Esophagus muscularis mucosa (tissue), 4 donors: Measurements from ENCODE around the gene CCNB1. TPM values are rescaled to one million over a fixed set of nuclear protein-coding genes. Genes with fewer than 3 reads are reported as not detected.
"Not testable (repeated sequence)": the region's sequence is repeated elsewhere in the genome, so short reads cannot be mapped to it uniquely, and the experiment has no call there.

Source experiments
- DNase-seq: peaks from one replicate; pipeline ENCODE4 v3.0.0-alpha.2; 2017; ENCODE audit errors: extremely low spot score
- H3K27ac ChIP-seq, 4 donors: fragments of 200-600 bp; sonication (generic); replicated peaks in 1 of 4; 1 replicate in 3 of 4; 2 replicates in 1 of 4; pipeline ENCODE4 v1.5.1; 2016 to 2019; ENCODE audit warnings: mild to moderate bottlenecking in 1 of 4
- H3K27me3 ChIP-seq, 4 donors: fragments of 200-600 bp; sonication (generic); one replicate each; pipeline versions ENCODE4 v1.5.1 to v1.6.0; 2016 to 2019
- H3K36me3 ChIP-seq, 4 donors: fragments of 200-600 bp; sonication (generic); one replicate each; pipeline ENCODE4 v1.5.1; 2016 to 2019
- H3K4me1 ChIP-seq, 4 donors: fragments of 200-600 bp; sonication (generic); one replicate each; pipeline ENCODE4 v1.5.1; 2016 to 2019
- H3K4me3 ChIP-seq, 4 donors: fragments of 200-600 bp; sonication (generic); 1 replicate in 2 of 4; 2 replicates in 2 of 4; pipeline ENCODE4 v1.5.1; 2016 to 2019; ENCODE audit warnings: mild to moderate bottlenecking in 4 of 4, moderate library complexity in 1 of 4
- H3K9me3 ChIP-seq, 4 donors: fragments of 200-600 bp; sonication (generic); 1 replicate in 3 of 4; 2 replicates in 1 of 4; pipeline ENCODE4 v1.5.1; 2016 to 2019
- CTCF ChIP-seq, 3 experiments: fragments of 200-600 bp in 2 of 3; fragments of 450-650 bp in 1 of 3; sonication (generic) in 2 of 3; IDR thresholded peaks; one replicate each; pipeline ENCODE4 v1.5.1; 2017 to 2019; ENCODE audit warnings: antibody characterized with exemption in 3 of 3, mild to moderate bottlenecking in 2 of 3, moderate library complexity in 1 of 3
- EP300 ChIP-seq: sonication (generic); formaldehyde crosslinking; IDR thresholded peaks from one replicate; pipeline ENCODE4 v1.6.1; 2017; ENCODE audit warnings: antibody characterized with exemption
- POLR2A ChIP-seq: fragments of 450-650 bp; IDR thresholded peaks from one replicate; pipeline ENCODE4 v1.6.1; 2017; ENCODE audit warnings: antibody characterized with exemption, moderate library complexity, mild to moderate bottlenecking, low read depth
- POLR2AphosphoS5 ChIP-seq, 2 donors: sonication (generic); formaldehyde crosslinking; IDR thresholded peaks; one replicate each; pipeline ENCODE4 v1.6.1; 2017; ENCODE audit warnings: antibody characterized with exemption in 2 of 2
- WGBS: methylation state at CpG from one replicate; pipeline ENCODE4 v1.1.5; 2018; 5-methylcytosine and 5-hydroxymethylcytosine counted together
- intact Hi-C: fragments of 100-400 bp; cut with DNase I; formaldehyde crosslinking; loops from one replicate; pipeline ENCODE4 v1.15.1; 2023
- total RNA-seq, 4 donors: library from RNA; depleted of rRNA; stranded (reverse); fragments of >200 nt; gene quantifications; one replicate each; pipeline versions ENCODE4 v1.1.0 to v1.2.1, GENCODE V29; 2016

The CCNB1 gene
- total RNA-seq, 4 donors from 2014 or later, result 0.83 to 2.8 (median 2.2) TPM

DNA sequence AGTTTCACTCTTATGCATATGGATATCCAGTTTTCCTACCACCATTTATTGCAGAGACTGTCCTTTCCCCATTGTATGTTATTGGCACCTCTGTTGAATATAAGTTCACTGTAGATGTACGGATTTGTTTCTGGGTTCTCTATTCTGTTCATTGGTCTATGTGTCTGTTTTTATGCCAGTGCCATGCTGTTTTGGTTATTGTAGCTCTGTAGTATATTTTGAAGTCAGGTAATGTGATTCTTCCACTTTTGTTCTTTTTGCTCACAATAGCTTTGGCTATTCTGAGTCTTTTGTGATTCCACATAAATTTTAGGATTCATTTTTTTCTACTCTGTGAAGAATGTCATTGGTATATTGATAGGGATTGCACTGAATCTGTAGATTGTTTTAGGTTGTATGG, 26.1 kb upstream of the CCNB1 start:
- Histone ChIP-seq H3K27me3 (no peaks in the 10 kb centered on the region), H3K9me3 (peaks cover 0 to 11% (median 5%) of the 10 kb centered on the region in 4 donors), H3K4me1 (no peaks in the 10 kb centered on the region), H3K27ac (no peak overlapping the region), H3K4me3 (no peak overlapping the region), H3K36me3 (no peaks in the 10 kb centered on the region)
- no peak for DNase-seq
- WGBS, result 73% methylated on average over 1 of the region's 1 CpG
- intact Hi-C loops, result no loop called here
- TF ChIP-seq EP300, result no peak
- TF ChIP-seq POLR2A, result no peak
- no peak for TF ChIP-seq POLR2AphosphoS5 (IDR thresholded peaks at IDR 0.05)
- no peak for TF ChIP-seq CTCF (IDR thresholded peaks at IDR 0.05)

GRCh38 chr5:69148576-69148975, 18.4 kb upstream of the CCNB1 start:
- H3K4me3 ChIP-seq, H3K36me3 ChIP-seq, H3K4me1 ChIP-seq, intact Hi-C loops, H3K27ac ChIP-seq, H3K27me3 ChIP-seq, DNase-seq, H3K9me3 ChIP-seq: not testable (repeated sequence)
- WGBS, result 96% methylated on average over 7 of the region's 7 CpGs

DNA sequence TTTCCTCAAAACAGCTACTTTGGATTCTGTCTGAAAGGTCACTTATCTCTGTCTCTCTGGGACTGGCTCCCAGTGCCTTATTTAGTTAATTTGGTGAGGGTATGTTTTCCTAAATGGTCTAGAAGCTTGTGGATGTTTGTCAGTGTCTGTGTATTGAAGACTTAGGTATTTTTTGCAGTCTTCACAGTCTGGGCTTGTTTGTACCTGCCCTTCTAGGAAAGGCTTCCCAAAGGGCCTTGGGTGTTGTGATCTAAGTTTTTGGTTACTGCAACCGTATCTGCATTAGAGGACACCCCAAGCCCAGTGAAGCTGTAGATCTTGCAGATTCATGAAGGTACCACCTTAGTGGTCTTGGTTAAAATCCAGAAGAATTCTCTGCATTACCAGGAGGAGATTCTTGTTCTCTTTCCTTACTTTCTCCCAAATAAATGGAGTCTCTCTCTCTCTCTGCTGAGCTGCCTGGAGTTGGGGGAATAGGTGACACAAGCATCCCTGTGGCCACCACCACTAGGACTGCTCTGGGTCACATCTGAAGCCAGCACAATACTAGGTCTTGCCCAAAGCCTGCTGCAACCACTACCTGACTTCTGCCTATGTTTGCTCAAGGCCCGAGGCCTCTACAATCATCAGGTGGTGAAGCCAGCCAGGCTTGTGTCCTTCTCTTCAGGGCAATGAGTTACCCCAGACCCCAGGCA, 17.8 kb upstream of the CCNB1 start:
- no peaks in the 10 kb centered on the region for H3K27me3 ChIP-seq
- 89% methylated on average over 1 of the region's 2 CpGs for WGBS

GRCh38 chr5:69149676-69150010, 17.3 kb upstream of the CCNB1 start:
- Histone ChIP-seq H3K36me3 (no peaks in the 10 kb centered on the region), H3K9me3 (no peaks in the 10 kb centered on the region), H3K27ac (no peak overlapping the region), H3K4me1 (no peaks in the 10 kb centered on the region), H3K27me3 (no peaks in the 10 kb centered on the region), H3K4me3 (no peak overlapping the region)
- intact Hi-C loops, result no loop called here
- no peak for TF ChIP-seq CTCF (IDR thresholded peaks at IDR 0.05)
- no peak for TF ChIP-seq POLR2AphosphoS5 (IDR thresholded peaks at IDR 0.05)
- TF ChIP-seq EP300, result no peak
- TF ChIP-seq POLR2A, result no peak
- DNase-seq, result no peak
- 88% methylated on average over 5 of the region's 5 CpGs for WGBS

More for the DNA sequence above, 17.8 kb upstream of the CCNB1 start:
- DNase-seq, result no peak
- no peak overlapping the region for H3K4me3 ChIP-seq
- no peaks in the 10 kb centered on the region for H3K36me3 ChIP-seq
- no peak overlapping the region for H3K27ac ChIP-seq
- intact Hi-C loops, result no loop called here
- TF ChIP-seq POLR2A (no peak), CTCF (IDR thresholded peaks at IDR 0.05) (no peak)
- H3K9me3 ChIP-seq, result no peaks in the 10 kb centered on the region
- no peaks in the 10 kb centered on the region for H3K4me1 ChIP-seq

DNA sequence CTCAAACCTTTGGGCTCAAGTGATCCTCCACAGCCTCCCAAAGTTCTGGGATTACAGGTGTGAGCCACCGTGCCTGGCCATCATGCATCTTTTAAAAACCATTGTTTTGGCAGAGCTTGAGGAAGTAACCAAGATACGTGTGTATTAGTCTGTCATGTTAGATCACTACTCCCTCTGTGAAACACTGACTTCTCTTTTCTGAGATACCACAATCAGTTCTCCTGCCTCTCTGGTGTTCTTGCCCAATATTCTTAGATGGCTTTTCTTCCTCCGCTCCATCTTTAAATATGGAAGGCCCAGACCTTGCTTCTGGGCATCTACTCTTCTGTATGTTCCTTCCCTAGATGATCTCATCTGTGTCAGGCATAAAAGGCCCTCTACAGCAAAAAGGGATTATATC, 14.2 kb upstream of the CCNB1 start:
- Histone ChIP-seq H3K4me3 (no peak overlapping the region), H3K4me1 (no peaks in the 10 kb centered on the region), H3K27me3 (no peaks in the 10 kb centered on the region), H3K36me3 (no peaks in the 10 kb centered on the region), H3K27ac (no peak overlapping the region), H3K9me3 (no peaks in the 10 kb centered on the region)
- intact Hi-C loops, result no loop called here
- WGBS, result 72% methylated on average over 3 of the region's 3 CpGs
- no peak for DNase-seq
- no peak for TF ChIP-seq POLR2AphosphoS5 (IDR thresholded peaks at IDR 0.05)
- no peak for TF ChIP-seq CTCF (IDR thresholded peaks at IDR 0.05)
- TF ChIP-seq POLR2A, result no peak
- TF ChIP-seq EP300, result no peak
